Stomach (tissue), 4 donors: ENCODE results near the gene NCKAP5.

Source experiments
- POLR2A ChIP-seq, 4 donors: fragments of 450-650 bp; IDR thresholded peaks; one replicate each; pipeline ENCODE4 v1.6.1; 2016; ENCODE audit warnings: antibody characterized with exemption in 4 of 4, control low read depth in 2 of 4, mild to moderate bottlenecking in 1 of 4, moderate library complexity in 1 of 4
- POLR2AphosphoS5 ChIP-seq, 3 donors: sonication (generic); formaldehyde crosslinking; IDR thresholded peaks; one replicate each; pipeline ENCODE4 v1.6.1; 2016; ENCODE audit warnings: antibody characterized with exemption in 3 of 3
- TF ChIP-seq, protein P1 (sequence below), 7 experiments: fragments of 450-650 bp in 4 of 7; fragments of 200-600 bp in 3 of 7; sonication (generic) in 3 of 7; IDR thresholded peaks; one replicate each; pipeline ENCODE4 v1.5.1; 2016 to 2019; ENCODE audit warnings: antibody characterized with exemption in 7 of 7, control low read depth in 2 of 7, mild to moderate bottlenecking in 1 of 7

DNA sequence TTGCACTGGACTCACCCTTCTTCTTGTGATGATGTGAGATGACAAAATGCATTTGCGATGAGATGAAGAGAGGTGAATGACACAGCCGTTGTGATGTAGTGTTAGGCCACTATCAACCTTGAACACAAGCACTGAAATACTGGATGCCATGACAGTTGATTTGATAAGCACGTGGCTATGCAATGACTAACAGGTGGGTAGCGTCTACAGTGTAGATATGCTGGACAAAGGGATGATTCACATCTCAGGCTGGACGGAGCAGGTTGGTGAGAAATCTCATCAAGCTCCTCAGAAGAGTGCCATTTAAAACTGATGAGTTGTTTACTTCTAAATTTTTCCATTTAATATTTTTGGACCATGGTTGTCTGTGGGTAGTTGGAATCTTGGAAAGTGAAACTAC is 522.5 kb downstream of the NCKAP5 start:
- TF ChIP-seq, protein P1, sequence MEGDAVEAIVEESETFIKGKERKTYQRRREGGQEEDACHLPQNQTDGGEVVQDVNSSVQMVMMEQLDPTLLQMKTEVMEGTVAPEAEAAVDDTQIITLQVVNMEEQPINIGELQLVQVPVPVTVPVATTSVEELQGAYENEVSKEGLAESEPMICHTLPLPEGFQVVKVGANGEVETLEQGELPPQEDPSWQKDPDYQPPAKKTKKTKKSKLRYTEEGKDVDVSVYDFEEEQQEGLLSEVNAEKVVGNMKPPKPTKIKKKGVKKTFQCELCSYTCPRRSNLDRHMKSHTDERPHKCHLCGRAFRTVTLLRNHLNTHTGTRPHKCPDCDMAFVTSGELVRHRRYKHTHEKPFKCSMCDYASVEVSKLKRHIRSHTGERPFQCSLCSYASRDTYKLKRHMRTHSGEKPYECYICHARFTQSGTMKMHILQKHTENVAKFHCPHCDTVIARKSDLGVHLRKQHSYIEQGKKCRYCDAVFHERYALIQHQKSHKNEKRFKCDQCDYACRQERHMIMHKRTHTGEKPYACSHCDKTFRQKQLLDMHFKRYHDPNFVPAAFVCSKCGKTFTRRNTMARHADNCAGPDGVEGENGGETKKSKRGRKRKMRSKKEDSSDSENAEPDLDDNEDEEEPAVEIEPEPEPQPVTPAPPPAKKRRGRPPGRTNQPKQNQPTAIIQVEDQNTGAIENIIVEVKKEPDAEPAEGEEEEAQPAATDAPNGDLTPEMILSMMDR (IDR thresholded peaks at IDR 0.05): no peak
- TF ChIP-seq POLR2A (IDR thresholded peaks at IDR 0.05) (no peak), POLR2AphosphoS5 (IDR thresholded peaks at IDR 0.05) (no peak)
